GM23248 (cell line): ENCODE data around the gene SMTNL2. TPM values are rescaled to one million over a fixed set of nuclear protein-coding genes. Genes with fewer than 3 reads are reported as not detected.

Experiments used
- DNase-seq: peaks from one replicate; pipeline ENCODE4 v3.0.0-alpha.2; 2015
- H2AFZ ChIP-seq: fragments of 200-600 bp; sonication (generic); 2 replicates; pipeline ENCODE4 v1.6.1; 2016; ENCODE audit warnings: antibody characterized with exemption
- H3F3A ChIP-seq: fragments of 200-600 bp; sonication (generic); 2 replicates; pipeline ENCODE4 v1.6.1; 2016; ENCODE audit warnings: mild to moderate bottlenecking, antibody characterized with exemption, mixed run types; ENCODE audit not compliant: insufficient read depth
- H3K27ac ChIP-seq: fragments of 200-600 bp; sonication (generic); 2 replicates; pipeline ENCODE4 v1.5.1; 2016; ENCODE audit warnings: mild to moderate bottlenecking
- H3K27me3 ChIP-seq: fragments of 200-600 bp; sonication (generic); replicated peaks from 2 replicates; pipeline ENCODE4 v1.6.1; 2016; ENCODE audit warnings: mild to moderate bottlenecking; ENCODE audit not compliant: insufficient read depth
- H3K36me3 ChIP-seq: fragments of 200-600 bp; sonication (generic); 2 replicates; pipeline ENCODE4 v1.6.1; 2016; ENCODE audit warnings: low read depth, mild to moderate bottlenecking
- H3K4me1 ChIP-seq: fragments of 200-600 bp; sonication (generic); 2 replicates; pipeline ENCODE4 v1.6.1; 2016; ENCODE audit warnings: mild to moderate bottlenecking; ENCODE audit not compliant: insufficient read depth
- H3K4me2 ChIP-seq: fragments of 200-600 bp; sonication (generic); one replicate; pipeline ENCODE4 v1.6.1; 2016; ENCODE audit warnings: mild to moderate bottlenecking; ENCODE audit not compliant: unreplicated experiment
- H3K4me3 ChIP-seq: fragments of 200-600 bp; sonication (generic); 2 replicates; pipeline ENCODE4 v1.5.1; 2016; ENCODE audit warnings: mild to moderate bottlenecking
- H3K79me2 ChIP-seq: fragments of 200-600 bp; sonication (generic); 2 replicates; pipeline ENCODE4 v1.6.1; 2016; ENCODE audit warnings: mild to moderate bottlenecking; ENCODE audit not compliant: insufficient read depth
- H3K9ac ChIP-seq: fragments of 200-600 bp; sonication (generic); 2 replicates; pipeline ENCODE4 v1.6.1; 2016; ENCODE audit warnings: mild to moderate bottlenecking
- H3K9me2 ChIP-seq: fragments of 200-600 bp; sonication (generic); 2 replicates; pipeline ENCODE4 v1.6.1; 2016; ENCODE audit warnings: mixed run types, mild to moderate bottlenecking, moderate library complexity; ENCODE audit not compliant: insufficient read depth
- H3K9me3 ChIP-seq: fragments of 200-600 bp; sonication (generic); one replicate; pipeline ENCODE4 v1.6.1; 2017; ENCODE audit warnings: low read depth
- H4K20me1 ChIP-seq: fragments of 200-600 bp; sonication (generic); 2 replicates; pipeline ENCODE4 v1.6.0; 2016; ENCODE audit not compliant: insufficient read depth
- EZH2 ChIP-seq: fragments of 200-600 bp; sonication (generic); IDR thresholded peaks from 2 replicates; pipeline ENCODE4 v1.6.1; 2018; ENCODE audit warnings: antibody characterized with exemption, mild to moderate bottlenecking; ENCODE audit not compliant: insufficient read depth, poor library complexity, severe bottlenecking
- EZH2phosphoT487 ChIP-seq: fragments of 200-600 bp; sonication (generic); IDR thresholded peaks from 2 replicates; pipeline ENCODE4 v1.6.1; 2018; ENCODE audit warnings: antibody characterized with exemption, moderate library complexity, mild to moderate bottlenecking, low read depth; ENCODE audit not compliant: insufficient read depth
- WGBS, 2 experiments: methylation state at CpG; one replicate each; pipeline ENCODE4 v1.1.6; 2015 to 2017; ENCODE audit warnings: low lambda C conversion rate in 2 of 2, low coverage in 1 of 2; ENCODE audit errors: missing lambda C conversion rate in 2 of 2; 5-methylcytosine and 5-hydroxymethylcytosine counted together
- in situ Hi-C: fragments of 300-500 bp; cut with MboI; formaldehyde crosslinking; loops from 2 replicates; pipeline ENCODE4 v1.15.0; 2020
- polyA plus RNA-seq: library from polyadenylated mRNA; unstranded; fragments of >200 nt; fragmentation: Nextera tagmentation; extraction: Ambion mirVana; gene quantifications from 2 replicates; pipeline ENCODE4 v1.2.1, GENCODE V29; 2016
- total RNA-seq: library from RNA; depleted of rRNA; stranded (reverse); fragments of >200 nt; shearing (Covaris generic); gene quantifications from 2 replicates; pipeline ENCODE4 v1.2.3, GENCODE V29; 2014

The SMTNL2 gene
- total and polyA plus RNA-seq, 2 experiments from 2014 or later = not detected

- H3F3A ChIP-seq = no peaks in the 10 kb centered on the region
- H3K9ac ChIP-seq = no peak overlapping the region
- H3K9me3 ChIP-seq = no peaks in the 10 kb centered on the region
- in situ Hi-C loops = no loop called here
- no peaks in the 10 kb centered on the region for H4K20me1 ChIP-seq
- no peak overlapping the region for H3K27ac ChIP-seq
- TF ChIP-seq EZH2 (no peak), EZH2phosphoT487 (no peak)
- H2AFZ ChIP-seq = no peak overlapping the region
- DNase-seq = peak; percentile 43
- H3K79me2 ChIP-seq = no peaks in the 10 kb centered on the region
- 29 to 50% methylated on average over 10 to 18 of the region's 18 CpGs for WGBS, 2 experiments
- H3K4me2 ChIP-seq = no peak overlapping the region
- H3K4me1 ChIP-seq = no peaks in the 10 kb centered on the region
- no peaks in the 10 kb centered on the region for H3K27me3 ChIP-seq
- no peaks in the 10 kb centered on the region for H3K9me2 ChIP-seq
- no peaks in the 10 kb centered on the region for H3K36me3 ChIP-seq
- H3K4me3 ChIP-seq = no peak overlapping the region
These were observed 47.5 kb upstream of the SMTNL2 start for GRCh38 chr17:4536742-4537411.

- Histone ChIP-seq H3K27ac (no peak overlapping the region), H3K36me3 (no peaks in the 10 kb centered on the region), H3K9me2 (no peaks in the 10 kb centered on the region), H3F3A (no peaks in the 10 kb centered on the region), H3K4me1 (no peaks in the 10 kb centered on the region), H3K27me3 (no peaks in the 10 kb centered on the region), H2AFZ (no peak overlapping the region), H3K9ac (no peak overlapping the region), H3K4me2 (no peak overlapping the region), H3K79me2 (no peaks in the 10 kb centered on the region), H3K9me3 (no peaks in the 10 kb centered on the region), H3K4me3 (no peak overlapping the region), H4K20me1 (no peaks in the 10 kb centered on the region)
- in situ Hi-C loops = no loop called here
- DNase-seq = peak; percentile 15
- no peak for TF ChIP-seq EZH2
- no peak for TF ChIP-seq EZH2phosphoT487
- WGBS, 2 experiments = 67 to 68% methylated on average over 19 of the region's 19 CpGs
These were observed 46.7 kb upstream of the SMTNL2 start for GRCh38 chr17:4537451-4538235.

DNA sequence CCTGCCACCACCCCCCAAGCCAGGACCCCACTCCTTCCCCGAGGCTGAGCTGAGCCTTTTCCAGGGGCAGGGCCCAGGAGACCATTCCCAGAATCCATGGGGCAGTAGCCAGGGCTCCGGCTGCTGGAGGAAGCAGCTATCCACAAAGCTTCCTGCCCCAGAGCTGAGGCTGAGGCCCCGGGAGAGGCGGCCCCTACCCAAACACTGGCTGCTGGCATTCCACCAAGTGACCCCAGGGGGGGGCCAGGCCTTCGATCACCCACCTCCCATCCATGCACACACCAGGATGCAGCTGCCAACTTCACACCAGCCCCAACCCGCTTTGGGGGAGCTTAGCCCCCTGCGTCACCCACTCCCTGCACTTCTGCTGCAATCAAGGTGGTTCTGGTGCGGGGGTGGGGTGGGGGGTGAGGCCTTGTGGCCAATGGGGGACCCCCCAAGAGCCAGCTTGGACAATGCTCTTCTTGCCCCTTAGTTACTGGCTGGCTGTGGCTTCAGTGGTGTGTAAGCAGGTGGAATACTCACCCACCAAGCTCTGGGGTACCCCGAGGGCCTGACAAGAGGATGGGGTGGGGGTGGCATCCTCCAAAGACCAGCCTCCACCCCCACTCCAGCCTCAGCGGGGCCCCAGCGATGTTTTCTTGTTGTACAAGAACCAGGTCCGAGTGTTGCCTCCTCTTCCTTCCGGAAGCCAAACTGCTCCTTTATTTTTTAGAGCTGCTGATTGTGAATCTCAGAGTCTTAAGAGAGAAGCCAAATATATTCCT, 45.9 kb upstream of the SMTNL2 start:
- H3K36me3 ChIP-seq = no peaks in the 10 kb centered on the region
- H3K27ac ChIP-seq = no peak overlapping the region
- WGBS, 2 experiments = 85 to 86% methylated on average over 12 to 13 of the region's 13 CpGs

DNA sequence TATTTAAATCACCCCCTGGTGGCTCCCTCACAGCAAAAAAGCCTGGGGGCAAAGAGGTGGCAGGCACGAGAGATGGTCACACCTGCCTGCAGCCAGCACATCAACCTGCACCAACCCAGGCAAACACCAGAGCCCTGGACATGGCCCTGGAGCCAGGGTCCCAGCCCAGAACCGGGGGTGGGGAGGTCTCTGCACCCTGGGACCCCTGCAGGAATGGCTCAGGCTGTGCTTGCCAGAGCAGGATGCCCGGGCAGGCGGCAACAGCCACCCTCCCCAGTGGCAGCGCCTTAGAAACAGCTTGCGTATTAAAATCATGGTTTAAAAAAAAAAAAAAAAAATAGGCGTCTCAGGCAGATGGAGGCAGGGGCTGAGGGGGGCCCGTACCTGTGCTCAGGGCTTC, 45.3 kb upstream of the SMTNL2 start:
- H3K4me3 ChIP-seq = no peak overlapping the region
- no peaks in the 10 kb centered on the region for H3K9me2 ChIP-seq
- H3K9me3 ChIP-seq = no peaks in the 10 kb centered on the region
- H2AFZ ChIP-seq = no peak overlapping the region
- H3K9ac ChIP-seq = no peak overlapping the region
- 96 to 98% methylated on average over 8 of the region's 8 CpGs for WGBS, 2 experiments
- H3K79me2 ChIP-seq = no peaks in the 10 kb centered on the region
- no peak overlapping the region for H3K4me2 ChIP-seq
- TF ChIP-seq EZH2phosphoT487 (no peak), EZH2 (no peak)
- no peaks in the 10 kb centered on the region for H3K27me3 ChIP-seq
- H3F3A ChIP-seq = no peaks in the 10 kb centered on the region
- no peak overlapping the region for H3K27ac ChIP-seq
- H4K20me1 ChIP-seq = no peaks in the 10 kb centered on the region
- H3K4me1 ChIP-seq = no peaks in the 10 kb centered on the region
- no peaks in the 10 kb centered on the region for H3K36me3 ChIP-seq
- no peak for DNase-seq
- in situ Hi-C loops = no loop called here

More for the DNA sequence above, 45.9 kb upstream of the SMTNL2 start:
- in situ Hi-C loops = no loop called here
- Histone ChIP-seq H3K4me2 (no peak overlapping the region), H3K9me2 (no peaks in the 10 kb centered on the region), H3K9ac (no peak overlapping the region), H2AFZ (no peak overlapping the region), H3F3A (no peaks in the 10 kb centered on the region), H3K4me3 (no peak overlapping the region), H3K4me1 (no peaks in the 10 kb centered on the region), H3K79me2 (no peaks in the 10 kb centered on the region), H3K27me3 (no peaks in the 10 kb centered on the region), H3K9me3 (no peaks in the 10 kb centered on the region), H4K20me1 (no peaks in the 10 kb centered on the region)
- DNase-seq = no peak
- TF ChIP-seq EZH2 = no peak
- no peak for TF ChIP-seq EZH2phosphoT487
